CD4-positive, alpha-beta T cell treated with Interleukin-4 for 4 hours (primary cell): ENCODE measurements around the gene SMURF1.
"Not testable (repeated sequence)": the region's sequence is repeated elsewhere in the genome, so short reads cannot be mapped to it uniquely, and the experiment has no call there.

ENCODE experiments used
- DNase-seq: peaks from one replicate; pipeline ENCODE4 v3.0.0-alpha.2; 2020

The SMURF1 gene

DNA sequence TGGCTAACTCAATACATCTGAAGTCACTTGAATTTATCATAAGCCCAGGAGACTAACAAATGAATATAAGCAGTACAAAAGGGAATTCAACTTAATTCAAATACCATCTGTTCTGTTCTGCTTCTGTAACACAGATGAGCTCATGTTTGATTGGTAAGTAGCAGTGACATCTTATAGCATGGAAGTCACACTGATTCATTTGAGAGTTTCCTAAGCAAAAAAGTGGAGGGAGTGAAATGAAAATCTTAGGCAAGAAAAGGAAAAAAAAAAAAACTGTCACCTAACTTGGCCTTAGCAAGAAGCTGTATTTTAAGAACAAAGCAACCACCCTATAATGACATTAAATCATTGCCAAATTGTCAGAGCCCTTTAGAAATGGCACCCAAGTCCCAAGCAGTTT is 49.5 kb downstream of the SMURF1 start:
- DNase-seq = no peak

DNA sequence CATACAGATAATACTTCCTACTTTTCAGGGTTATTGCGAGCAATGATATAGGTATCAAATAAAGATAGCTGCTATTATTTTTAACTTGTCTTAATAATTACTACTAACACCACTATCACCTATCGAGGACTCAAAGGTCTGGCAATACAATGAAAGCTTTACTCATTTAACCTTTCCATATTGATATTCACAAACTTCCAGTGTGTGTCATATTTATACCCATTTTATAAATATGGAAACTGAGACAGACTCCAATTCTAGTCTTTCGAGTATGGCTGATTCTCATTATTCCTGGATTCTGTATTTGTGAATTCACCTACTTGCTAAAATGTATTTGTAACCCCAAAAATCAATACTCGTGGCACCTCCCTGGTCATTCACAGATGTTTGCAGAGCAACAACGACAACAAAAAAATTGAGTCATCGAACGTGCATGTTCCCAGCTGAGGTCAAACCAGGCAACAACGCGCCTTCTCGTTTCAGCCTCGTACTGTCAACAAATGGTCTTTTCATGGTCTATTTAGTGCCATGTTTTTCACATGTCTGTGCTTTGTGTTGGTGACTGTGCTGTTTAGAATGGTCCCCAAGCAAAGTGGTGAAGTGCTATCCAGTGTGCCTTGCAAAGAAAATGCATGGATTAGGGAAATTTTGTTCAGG is 51.7 kb downstream of the SMURF1 start:
- no peak for DNase-seq

DNA sequence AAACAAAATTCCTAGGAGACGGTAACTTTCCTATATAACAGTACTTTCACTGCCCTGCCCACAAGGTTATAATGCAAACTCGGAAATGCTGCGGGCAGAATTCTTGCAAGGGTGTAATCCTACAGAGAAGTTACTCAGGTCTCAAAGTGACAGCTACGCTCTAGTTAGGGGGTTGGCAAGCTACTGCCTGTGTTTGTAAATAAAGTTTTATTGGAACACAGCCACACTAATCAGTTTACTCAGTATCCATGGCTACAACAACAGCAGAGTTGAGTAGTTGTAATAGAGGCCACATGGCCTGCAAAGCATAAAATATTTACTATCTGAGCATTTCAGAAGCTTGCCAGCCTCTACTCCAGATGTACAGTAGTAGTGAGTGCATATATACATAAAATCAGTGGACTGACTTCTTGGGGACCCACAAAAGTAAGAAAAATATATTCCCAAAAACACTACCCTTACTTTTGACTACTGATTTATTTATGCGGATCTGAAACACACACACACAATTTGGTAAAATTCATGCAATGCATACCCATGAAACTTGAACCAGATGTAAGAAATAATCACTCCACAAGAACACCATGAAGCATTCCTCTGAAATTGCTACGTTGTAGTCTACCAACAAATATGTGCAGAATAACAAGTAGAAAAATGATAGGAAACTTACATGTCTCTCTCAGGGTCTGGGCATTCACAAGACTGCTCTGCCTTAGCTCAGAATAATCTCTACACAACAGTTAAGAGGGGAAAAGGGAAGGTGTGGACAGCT is 53.0 kb downstream of the SMURF1 start:
- DNase-seq = no peak

DNA sequence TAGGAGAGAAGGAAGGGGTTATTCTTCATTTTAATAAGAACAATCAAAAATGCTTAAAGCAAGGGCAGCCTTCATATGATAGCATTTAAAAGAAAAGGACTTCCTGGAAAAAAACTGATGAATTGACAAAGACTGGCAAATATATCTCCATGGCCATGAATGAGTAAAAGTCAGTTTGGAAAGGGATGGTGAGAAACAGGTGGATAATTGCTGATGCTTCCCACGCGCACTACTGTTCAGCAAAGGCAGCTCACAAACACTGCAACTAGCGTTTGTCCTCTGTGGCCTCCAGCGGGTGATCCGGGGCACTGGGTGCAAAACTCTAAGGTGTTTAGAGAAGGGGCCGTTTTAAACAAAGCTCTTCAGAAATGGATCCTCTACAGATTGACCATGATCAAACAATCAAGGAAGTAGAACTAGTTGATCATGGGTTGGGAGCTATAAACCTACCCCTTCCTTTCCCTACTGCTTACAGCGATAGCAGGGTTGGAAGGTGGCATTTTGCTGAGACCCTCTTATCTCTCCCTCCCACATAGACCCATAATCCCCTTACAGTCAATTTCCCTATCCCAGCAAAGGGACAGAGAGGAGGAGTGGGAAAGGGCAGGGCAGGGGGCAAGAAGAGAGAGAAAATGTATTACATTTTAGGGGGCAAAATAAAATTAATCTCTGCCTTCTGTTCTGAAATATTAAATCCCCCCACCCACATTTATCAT is 53.8 kb downstream of the SMURF1 start:
- DNase-seq = no peak

DNA sequence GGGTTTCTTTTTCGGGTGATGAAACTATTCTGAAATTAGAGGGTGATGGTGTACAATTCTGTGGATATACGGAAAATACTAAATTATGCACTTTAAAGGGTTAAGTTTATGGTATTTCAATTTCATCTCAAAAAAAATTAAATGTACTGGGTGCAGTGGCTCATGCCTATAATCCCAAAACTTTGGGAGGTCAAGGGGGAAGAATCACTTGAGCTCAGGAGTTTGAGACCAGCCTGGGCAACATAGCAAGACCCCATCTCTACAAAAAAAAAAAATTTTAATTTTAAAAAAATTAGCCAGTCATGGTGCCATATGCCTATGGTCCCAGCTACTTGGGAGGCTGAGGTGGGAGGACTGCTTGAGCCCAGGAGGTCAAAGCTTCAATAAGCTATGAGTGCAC is 57.0 kb downstream of the SMURF1 start:
- DNase-seq = no peak

DNA sequence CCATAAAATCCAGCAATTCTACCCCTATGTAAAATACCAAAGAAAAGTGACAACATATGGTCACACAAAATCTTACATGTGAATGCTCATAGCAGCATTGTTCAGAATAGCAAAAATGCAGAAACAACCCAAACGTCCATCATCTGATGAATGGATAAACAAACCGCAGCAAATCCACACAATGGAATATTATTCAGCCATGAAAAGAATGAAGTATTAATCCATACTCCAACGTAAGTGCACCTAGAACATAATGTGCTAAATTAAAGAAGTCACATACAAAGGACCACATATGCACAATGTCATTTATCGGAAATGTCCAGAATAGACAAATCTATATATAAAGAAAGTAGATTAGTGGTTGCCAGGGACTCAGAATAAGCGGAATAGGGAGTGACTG is 57.4 kb downstream of the SMURF1 start:
- no peak for DNase-seq

DNA sequence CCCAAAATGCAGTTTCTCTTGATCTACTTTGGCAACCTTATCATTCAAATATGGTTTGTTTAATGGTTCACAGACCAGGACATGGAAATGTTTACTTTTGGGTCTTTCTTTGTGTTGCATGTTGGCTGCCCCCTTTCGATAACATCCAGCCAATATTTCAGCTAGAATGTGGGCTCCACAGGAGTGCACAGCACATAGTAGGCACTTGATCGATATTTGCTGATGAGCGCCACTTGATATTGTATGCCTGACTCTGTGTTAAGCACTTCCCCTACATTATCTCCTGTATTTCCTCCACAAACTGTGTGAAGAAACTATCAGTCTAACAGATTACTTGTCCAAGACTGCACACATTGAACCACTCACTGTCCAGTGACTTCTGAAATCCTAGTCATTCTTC is 60.2 kb downstream of the SMURF1 start:
- no peak for DNase-seq

DNA sequence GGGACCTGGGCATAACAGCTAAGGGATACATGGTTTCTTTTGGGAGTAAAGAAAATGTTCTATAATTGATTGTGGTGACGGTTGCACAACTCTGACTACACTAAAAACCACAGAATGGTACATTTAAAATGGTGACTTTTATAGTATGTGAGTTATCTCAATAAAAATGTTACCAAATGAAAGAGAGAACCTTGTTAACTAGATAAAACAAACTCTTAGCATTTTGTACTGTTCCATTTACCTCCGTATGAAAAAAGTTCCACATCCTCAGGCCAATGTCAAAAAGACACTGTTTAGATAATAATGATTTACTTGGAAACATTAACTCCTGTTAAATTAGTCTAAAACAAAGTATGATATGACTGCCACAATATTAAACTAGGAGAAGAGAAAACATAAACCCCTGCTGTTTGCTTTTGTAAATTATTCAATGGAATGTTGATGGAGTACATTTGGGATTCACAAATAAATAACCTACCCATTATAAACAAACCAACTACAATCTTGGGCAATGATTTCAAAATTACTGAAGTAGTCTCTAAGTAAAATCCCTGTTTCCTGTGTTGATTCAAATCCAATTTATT is 60.7 kb downstream of the SMURF1 start:
- no peak for DNase-seq

DNA sequence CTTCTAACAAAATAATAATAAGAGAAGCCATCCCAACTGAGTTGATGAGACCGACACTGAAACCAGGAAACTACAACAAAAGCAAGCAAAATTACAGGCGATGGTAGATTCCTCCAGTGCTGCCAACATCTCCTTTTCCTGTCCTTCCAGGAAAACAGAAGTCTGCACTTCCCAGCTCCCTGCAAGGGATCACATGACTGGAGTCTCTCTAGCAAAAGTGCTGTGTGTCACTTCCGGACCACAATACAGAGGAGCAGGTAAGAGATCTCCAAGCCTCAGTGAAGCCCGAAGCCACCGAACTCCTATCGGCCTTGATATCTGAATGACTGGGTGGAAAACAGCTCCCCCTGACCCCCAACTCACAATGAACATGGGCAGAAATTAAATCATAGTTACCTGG is 63.2 kb downstream of the SMURF1 start:
- DNase-seq = no peak

DNA sequence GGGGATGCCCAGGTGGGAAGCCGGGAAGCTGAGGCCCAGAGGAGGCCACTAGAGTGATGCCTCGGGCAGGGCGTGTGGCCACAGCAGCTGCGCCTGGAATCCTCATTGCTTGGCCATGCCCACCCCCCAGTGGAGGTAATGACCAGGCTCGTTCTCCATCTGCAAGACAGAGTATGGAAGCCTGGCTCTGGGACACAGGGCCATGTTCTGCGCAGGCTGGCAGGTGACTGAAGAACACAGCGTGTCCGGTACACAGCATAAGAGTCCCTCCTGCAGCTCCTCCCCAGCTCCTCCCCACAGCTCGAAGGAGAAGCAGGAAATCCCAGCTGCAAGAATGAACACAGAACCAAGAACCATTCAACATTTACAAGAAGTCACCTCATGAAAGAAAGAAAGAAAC is 64.8 kb downstream of the SMURF1 start:
- DNase-seq = no peak

DNA sequence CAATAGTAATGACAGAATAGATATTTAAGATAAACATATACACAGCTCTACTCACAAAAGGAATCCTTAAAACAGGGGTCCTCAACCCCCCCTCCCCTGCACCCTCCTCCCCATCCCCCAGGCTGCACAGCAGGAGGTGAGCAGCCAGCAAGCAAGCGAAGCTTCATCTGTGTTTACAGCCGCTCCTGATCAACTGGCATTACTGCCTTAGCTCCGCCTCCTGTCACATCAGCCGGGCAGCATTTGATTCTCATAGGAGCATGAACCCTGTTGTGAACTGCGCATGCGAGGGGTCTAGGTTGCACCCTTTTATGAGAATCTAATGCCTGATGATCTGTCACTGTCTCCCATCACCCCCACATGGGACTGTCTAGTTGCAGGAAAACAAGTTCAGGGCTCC is 65.5 kb downstream of the SMURF1 start:
- no peak for DNase-seq

DNA sequence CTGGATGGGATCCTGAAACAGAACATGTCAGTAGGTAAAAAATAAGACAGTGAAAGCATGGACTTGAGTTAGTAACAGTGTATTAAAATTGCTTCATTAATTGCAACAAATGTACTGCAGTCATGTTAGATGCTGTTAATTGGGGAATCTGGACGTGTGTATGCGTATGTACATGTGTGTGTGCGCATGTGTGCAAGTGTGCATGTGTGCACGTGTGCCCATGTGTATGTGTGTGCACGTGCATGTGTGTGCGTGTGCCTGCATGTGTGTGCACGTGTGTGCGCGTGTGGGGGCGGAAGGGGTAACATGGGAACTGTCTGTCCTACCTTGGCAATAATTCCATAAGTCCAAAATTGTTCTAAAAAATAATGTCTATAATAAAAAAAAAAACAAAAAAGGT is 67.3 kb downstream of the SMURF1 start:
- DNase-seq = no peak

DNA sequence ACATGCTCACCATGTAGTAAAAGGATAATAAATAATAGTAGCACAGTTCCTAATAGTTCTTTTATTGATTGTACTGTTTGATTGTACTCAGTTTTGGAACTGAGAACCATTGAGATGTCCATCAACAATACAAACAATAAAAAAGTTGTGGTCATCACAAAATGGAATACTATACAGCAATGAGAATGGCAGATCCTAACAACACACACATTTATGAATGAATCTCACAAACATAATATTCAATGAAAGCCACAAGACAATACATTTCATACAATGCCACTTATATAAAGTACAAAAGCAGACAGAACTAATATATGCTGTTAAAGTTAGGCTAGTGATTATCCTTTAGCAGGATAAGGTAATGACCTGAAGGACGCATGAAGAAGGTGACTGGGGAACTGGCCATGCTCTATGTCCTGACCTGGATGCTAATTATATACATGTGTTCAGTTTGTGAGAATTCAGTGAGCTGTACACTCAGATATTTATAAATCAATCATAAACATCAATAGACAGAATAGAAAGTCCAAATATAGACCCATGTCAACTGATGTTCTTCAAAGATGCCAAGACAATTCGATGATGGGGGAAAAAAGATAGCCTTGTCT is 70.0 kb downstream of the SMURF1 start:
- no peak for DNase-seq

DNA sequence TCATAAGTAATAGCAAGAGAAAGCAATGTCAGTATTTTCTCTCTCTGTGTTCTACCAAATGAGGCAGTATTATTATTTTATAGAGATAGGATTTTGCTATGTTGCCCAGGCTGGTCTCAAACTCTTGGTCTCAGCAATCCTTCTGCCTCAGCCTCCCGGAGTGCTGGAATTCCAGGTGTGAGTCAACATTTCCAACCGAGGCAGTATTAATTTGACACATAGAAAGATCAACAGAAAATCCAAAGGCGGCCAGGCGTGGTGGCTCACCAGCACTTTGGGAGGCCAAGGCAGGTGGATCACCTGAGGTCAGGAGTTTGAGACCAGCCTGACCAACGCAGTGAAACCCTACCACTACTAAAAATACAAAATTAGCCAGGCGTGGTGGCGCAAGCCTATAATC is 71.8 kb downstream of the SMURF1 start:
- DNase-seq = no peak

DNA sequence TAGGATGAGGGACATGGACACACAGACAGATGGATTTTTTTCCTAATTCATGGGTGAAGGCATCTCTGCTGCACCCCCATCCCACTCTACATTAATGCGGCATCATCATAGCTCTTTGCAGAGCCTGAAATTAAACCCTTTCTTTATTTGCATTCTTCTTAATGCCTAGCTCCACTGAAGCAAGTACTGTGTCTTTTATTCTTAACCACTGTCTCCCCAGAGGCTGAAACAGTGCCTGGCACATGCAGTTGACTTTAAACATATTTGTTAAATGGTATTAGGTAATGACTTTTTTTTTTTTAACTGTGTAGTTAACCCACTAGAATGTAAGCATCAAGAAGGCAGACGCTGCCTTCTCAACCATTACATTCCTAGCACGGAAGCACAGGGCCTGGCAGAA is 73.5 kb downstream of the SMURF1 start:
- no peak for DNase-seq

DNA sequence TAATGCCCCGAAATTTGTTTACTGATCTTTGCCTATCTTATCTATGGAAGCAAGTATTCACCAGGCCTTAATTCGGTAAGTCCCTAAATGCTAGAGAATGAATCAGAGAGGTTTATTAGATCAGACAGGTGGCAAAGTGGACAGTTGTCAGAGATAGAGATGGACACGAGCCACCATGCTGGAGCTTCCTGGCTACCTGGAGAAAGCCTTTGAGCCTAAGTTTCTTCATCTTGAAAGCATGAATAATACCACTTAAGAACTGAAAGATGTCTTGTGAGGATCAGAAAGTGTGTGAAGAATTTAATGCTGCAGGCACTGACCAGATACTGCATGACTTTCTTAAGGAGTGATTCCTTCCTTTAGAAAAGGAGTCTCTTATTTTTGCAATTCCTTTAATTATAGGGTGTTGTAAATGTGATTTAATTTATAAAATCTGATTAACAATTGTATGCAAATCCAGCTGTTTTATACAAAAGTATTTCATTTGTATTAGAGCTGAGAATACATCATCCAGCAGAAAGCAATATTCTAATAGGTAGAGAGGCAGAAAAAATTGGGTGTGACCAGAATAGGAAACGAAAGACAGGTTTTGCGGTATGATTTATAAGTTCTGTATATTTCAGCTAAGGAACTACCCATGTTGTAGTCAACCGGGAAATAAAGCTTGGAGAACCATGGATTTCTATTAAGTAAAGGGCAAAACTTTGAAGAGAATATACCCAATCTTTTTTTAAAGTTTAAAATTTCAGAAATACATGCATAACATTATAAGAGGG is 82.7 kb downstream of the SMURF1 start:
- DNase-seq = no peak

DNA sequence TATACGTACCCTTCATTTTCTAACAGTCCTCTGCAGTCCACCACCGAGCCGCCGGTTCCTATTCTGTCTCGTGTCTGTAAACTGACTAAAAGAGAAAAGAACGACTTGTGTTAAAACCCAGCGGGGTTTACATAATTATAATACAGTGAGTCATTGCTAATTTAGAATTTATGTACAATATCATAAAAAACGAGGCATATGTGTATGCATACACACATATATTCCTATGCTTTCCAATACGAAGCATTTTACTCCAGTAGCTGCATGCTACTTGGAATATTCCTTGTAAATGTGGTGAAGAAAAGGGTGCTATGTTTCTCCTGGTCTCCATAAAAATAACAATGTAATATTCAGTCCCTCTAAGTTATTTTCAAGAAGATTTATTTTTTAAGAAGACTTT is 89.1 kb downstream of the SMURF1 start:
- no peak for DNase-seq

DNA sequence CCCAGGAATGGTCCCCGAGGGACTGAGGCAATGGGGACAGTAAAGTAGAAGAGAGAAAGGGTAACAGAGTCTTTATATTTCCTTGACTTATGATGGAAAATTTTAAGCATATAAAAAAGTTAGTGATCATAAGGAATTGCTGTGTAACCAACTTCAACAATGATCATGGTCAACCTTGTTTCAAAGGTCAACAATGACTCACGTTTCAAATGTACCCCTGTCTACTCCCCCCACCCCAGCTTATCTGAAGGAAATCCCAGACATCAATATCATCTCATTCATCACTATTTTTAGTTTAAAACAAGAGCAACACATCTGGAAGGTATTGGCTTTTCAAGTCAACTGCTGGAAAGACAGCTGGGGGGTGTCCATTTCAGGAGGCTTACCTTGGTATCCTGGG is 92.9 kb downstream of the SMURF1 start:
- no peak for DNase-seq

DNA sequence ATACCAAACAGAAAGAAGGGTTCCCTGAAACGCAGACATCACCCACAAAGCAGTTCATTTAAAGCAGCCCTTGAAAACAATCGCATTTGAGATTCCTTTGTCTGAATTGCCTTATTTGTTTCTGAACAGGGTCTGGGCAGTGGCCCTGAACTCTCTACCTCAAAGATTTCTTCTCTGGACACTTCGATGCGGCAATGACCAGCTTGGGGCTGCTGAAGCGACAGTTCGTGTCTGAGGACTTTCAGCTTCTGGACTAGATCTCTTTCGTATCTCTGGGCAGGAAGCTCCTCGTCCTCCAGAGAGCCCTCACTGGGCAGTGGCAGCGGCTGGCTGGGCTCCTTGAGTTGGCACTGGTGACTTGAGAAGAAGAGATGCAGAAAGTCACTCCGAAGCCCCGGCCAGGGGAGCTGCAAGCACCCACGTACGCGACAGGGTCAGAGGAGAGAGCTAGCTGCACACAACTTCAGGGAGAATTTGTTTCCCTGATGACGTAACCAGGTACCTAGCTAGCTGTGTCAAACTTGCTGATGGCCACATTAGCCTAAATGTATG is 96.3 kb downstream of the SMURF1 start:
- no peak for DNase-seq

DNA sequence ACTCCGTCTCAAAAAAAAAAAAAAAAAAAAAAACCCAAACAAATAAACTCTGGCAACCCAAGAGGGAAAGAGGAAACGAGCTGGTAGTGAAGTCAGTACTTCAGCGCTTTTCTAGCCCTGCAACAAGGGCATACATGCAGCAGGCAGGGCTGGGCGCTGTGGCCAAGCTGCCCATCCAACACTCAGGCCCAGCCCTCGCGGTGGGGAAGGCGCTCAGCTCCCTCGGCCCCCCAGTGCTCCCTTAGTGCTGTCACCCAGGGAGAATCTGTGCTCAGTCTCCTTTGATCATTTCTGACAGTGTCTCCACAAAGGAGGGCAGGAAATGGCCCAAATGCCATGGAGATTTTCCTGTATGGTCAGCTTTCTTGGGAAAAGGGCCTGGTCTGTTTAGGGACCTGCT is 97.2 kb downstream of the SMURF1 start:
- no peak for DNase-seq

DNA sequence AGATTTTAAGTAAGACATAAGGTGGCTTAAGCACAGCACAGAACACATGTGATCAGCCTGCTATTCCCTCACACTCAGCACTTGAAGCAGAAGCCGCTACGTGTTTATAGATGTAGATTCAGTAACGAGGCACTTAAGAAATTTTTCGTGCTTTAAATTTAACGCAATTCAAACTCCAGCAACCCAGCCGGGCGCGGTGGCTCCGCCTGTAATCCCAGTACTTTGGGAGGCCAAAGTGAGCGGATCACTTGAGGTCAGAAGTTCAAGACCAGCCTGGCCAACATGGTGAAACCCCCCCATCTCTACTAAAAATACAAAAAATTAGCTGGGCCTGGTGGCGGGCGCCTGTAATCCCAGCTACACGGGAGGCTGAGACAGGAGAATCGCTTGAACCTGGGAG is 97.6 kb downstream of the SMURF1 start:
- DNase-seq = not testable (repeated sequence)

DNA sequence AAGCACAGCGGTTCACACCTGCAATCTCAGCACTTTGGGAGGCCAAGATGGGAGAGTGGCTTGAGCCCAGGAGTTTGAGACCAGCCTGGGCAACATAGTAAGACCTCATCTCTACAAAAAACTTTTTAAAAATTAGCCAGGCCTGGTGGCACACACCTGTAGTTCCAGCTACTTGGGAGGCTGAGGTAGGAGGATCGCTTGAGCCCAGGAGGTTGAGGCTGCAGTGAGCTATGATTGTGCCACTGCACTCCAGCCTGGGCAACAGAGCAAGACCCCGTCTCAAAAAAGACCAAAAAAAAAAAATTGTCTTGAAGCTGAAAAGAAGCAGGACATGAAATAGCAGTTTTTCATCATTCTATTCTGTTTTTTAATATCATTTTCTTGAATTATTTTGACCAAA is 99.0 kb downstream of the SMURF1 start:
- DNase-seq = not testable (repeated sequence)
